22Rv1 (cell line): ENCODE data around the gene WNT5B.

ENCODE experiments used
- H3K27ac ChIP-seq: fragments of 450-650 bp; 2 replicates; pipeline ENCODE4 v1.5.1; 2017
- CTCF ChIP-seq: fragments of 450-650 bp; IDR thresholded peaks from 2 replicates; pipeline ENCODE4 v1.5.1; 2017; ENCODE audit warnings: mild to moderate bottlenecking
- ZFX ChIP-seq: fragments of 450-650 bp; IDR thresholded peaks from 2 replicates; pipeline ENCODE4 v1.6.1; 2017; ENCODE audit warnings: antibody characterized with exemption, borderline replicate concordance

The WNT5B gene

GRCh38 chr12:1619159-1619558 is 9.9 kb upstream of the WNT5B start:
- no peak overlapping the region for H3K27ac ChIP-seq

GRCh38 chr12:1619587-1619986 is 9.4 kb upstream of the WNT5B start:
- no peak overlapping the region for H3K27ac ChIP-seq

More at GRCh38 chr12:1619159-1619558, 9.9 kb upstream of the WNT5B start:
- TF ChIP-seq CTCF (no peak), ZFX (no peak)

GRCh38 chr12:1620092-1620491 is 8.9 kb upstream of the WNT5B start:
- H3K27ac ChIP-seq = no peak overlapping the region
- TF ChIP-seq CTCF (no peak), ZFX (no peak)

More at GRCh38 chr12:1619587-1619986, 9.4 kb upstream of the WNT5B start:
- TF ChIP-seq CTCF = no peak
- no peak for TF ChIP-seq ZFX

- no peak overlapping the region for H3K27ac ChIP-seq
- no peak for TF ChIP-seq ZFX
- TF ChIP-seq CTCF = no peak
Observed at GRCh38 chr12:1622406-1622805, 6.6 kb upstream of the WNT5B start.

- TF ChIP-seq CTCF = no peak
- no peak for TF ChIP-seq ZFX
- H3K27ac ChIP-seq = no peak overlapping the region
Observed at GRCh38 chr12:1629338-1630132, 504 bp downstream of the WNT5B start.

GRCh38 chr12:1630133-1630826 is 1.2 kb downstream of the WNT5B start:
- TF ChIP-seq CTCF = peak; percentile 63
- TF ChIP-seq ZFX = no peak
- no peak overlapping the region for H3K27ac ChIP-seq
